ENCODE data around the gene TSPAN16. TPM values are rescaled to one million over a fixed set of nuclear protein-coding genes. Genes with fewer than 3 reads are reported as not detected.
A peak's percentile ranks its signal among the peaks of the same experiment; 100 is the strongest.
"Not testable (repeated sequence)": the region's sequence is repeated elsewhere in the genome, so short reads cannot be mapped to it uniquely, and the experiment has no call there.

TSPAN16 gene
- total RNA-seq, 4 donors from 2014 or later, result not detected

DNA sequence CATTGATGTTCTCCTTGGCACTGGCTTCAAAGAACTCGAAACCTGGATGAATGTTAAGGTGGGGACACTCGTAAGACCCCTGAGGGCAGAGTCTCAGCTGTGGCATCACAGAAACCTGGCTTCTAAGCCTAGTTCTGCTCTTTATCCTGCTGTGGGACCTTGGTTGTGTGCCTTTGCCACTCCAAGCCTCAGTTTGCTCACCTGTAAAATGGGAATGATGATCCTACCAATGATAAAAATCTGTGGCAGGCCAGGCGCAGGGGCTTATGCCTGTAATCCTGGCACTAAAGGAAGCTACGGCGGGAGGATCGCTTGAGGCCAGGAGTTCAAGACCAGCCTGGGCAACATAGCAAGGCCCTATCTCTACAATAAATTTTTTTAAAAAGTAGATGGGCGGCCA, 29.6 kb downstream of the TSPAN16 start:
- peaks cover 0 to 44% (median 18%) of the 10 kb centered on the region in 3 donors for H3K4me1 ChIP-seq
- TF ChIP-seq POLR2AphosphoS5 (IDR thresholded peaks at IDR 0.05), result no peak
- no peak for TF ChIP-seq CTCF (IDR thresholded peaks at IDR 0.05)
- no peak for TF ChIP-seq EP300 (IDR thresholded peaks at IDR 0.05)
- no peak for TF ChIP-seq POLR2A (IDR thresholded peaks at IDR 0.05)
- WGBS, 2 donors (ENCODE audit: low coverage in 1 of 2), result 92 to 94% methylated on average over 4 to 6 of the region's 7 CpGs
- no peaks in the 10 kb centered on the region for H3K9me3 ChIP-seq
- ATAC-seq, result no peak
- H3K4me3 ChIP-seq, result no peak overlapping the region
- no peaks in the 10 kb centered on the region for H3K27me3 ChIP-seq
- H3K36me3 ChIP-seq, result peaks cover 0 to 59% of the 10 kb centered on the region in 2 donors
- peak overlapping the region in 2 of 4 donors; percentile 84 to 85 for H3K27ac ChIP-seq

GRCh38 chr19:11330127-11330526, 34.2 kb downstream of the TSPAN16 start:
- no peaks in the 10 kb centered on the region for H3K9me3 ChIP-seq
- no peak overlapping the region for H3K4me3 ChIP-seq
- no peaks in the 10 kb centered on the region for H3K27me3 ChIP-seq
- no peak for TF ChIP-seq POLR2A (IDR thresholded peaks at IDR 0.05)
- no peak for TF ChIP-seq POLR2AphosphoS5 (IDR thresholded peaks at IDR 0.05)
- no peak for TF ChIP-seq EP300 (IDR thresholded peaks at IDR 0.05)
- no peak for TF ChIP-seq CTCF (IDR thresholded peaks at IDR 0.05)
- 55 to 82% methylated on average over 3 to 4 of the region's 4 CpGs for WGBS, 2 donors (ENCODE audit: low coverage in 1 of 2)
- peaks cover 0 to 5% (median 0%) of the 10 kb centered on the region in 3 donors for H3K4me1 ChIP-seq
- no peak overlapping the region for H3K27ac ChIP-seq
- ATAC-seq, result no peak
- H3K36me3 ChIP-seq, result peaks cover 0 to 100% of the 10 kb centered on the region in 2 donors

- Histone ChIP-seq H3K36me3 (peaks cover 0 to 100% of the 10 kb centered on the region in 2 donors), H3K4me3 (no peak overlapping the region), H3K9me3 (no peaks in the 10 kb centered on the region), H3K27ac (no peak overlapping the region), H3K4me1 (no peaks in the 10 kb centered on the region), H3K27me3 (no peaks in the 10 kb centered on the region)
- 72 to 90% methylated on average over 2 to 4 of the region's 4 CpGs for WGBS, 2 donors (ENCODE audit: low coverage in 1 of 2)
- TF ChIP-seq CTCF (IDR thresholded peaks at IDR 0.05), result no peak
- no peak for ATAC-seq
These were observed 35.5 kb downstream of the TSPAN16 start for GRCh38 chr19:11331502-11331901.

- Histone ChIP-seq H3K4me1 (peaks cover 0 to 8% (median 0%) of the 10 kb centered on the region in 3 donors), H3K4me3 (no peak overlapping the region), H3K9me3 (no peaks in the 10 kb centered on the region), H3K27ac (no peak overlapping the region), H3K36me3 (peaks cover 0 to 96% of the 10 kb centered on the region in 2 donors), H3K27me3 (no peaks in the 10 kb centered on the region)
- 88 to 92% methylated on average over 1 of the region's 5 CpGs for WGBS, 2 donors (ENCODE audit: low coverage in 1 of 2)
- no peak for TF ChIP-seq CTCF (IDR thresholded peaks at IDR 0.05)
- TF ChIP-seq POLR2A (IDR thresholded peaks at IDR 0.05), result no peak
- TF ChIP-seq POLR2AphosphoS5 (IDR thresholded peaks at IDR 0.05), result no peak
- no peak for TF ChIP-seq EP300 (IDR thresholded peaks at IDR 0.05)
- ATAC-seq, result no peak
These were observed 36.9 kb downstream of the TSPAN16 start for GRCh38 chr19:11332822-11333221.

GRCh38 chr19:11333838-11334237, 37.9 kb downstream of the TSPAN16 start:
- ATAC-seq, H3K9me3 ChIP-seq, H3K27ac ChIP-seq, H3K27me3 ChIP-seq, H3K4me3 ChIP-seq: not testable (repeated sequence)
- H3K4me1 ChIP-seq, result peaks cover 0 to 18% (median 8%) of the 10 kb centered on the region in 3 donors
- H3K36me3 ChIP-seq, result peaks cover 0 to 86% of the 10 kb centered on the region in 2 donors
- 17 to 82% methylated on average over 1 to 4 of the region's 9 CpGs for WGBS, 2 donors (ENCODE audit: low coverage in 1 of 2)

Data from gastroesophageal sphincter (tissue), 4 donors.